Measurements from ENCODE around the gene FAM117B. TPM values are rescaled to one million over a fixed set of nuclear protein-coding genes. Genes with fewer than 3 reads are reported as not detected.
"Not testable (repeated sequence)": the region's sequence is repeated elsewhere in the genome, so short reads cannot be mapped to it uniquely, and the experiment has no call there.

The FAM117B gene
- total RNA-seq, 1 donor from 2014 or later, result 4.9 TPM

- no peaks in the 10 kb centered on the region for H3K27me3 Mint-ChIP-seq (ENCODE audit: low read depth)
- peaks cover 1% of the 10 kb centered on the region for H3K36me3 Mint-ChIP-seq (ENCODE audit: low read depth)
- no peak overlapping the region for H3K27ac Mint-ChIP-seq (ENCODE audit: unreplicated experiment)
- no peak for DNase-seq (ENCODE audit: low spot score)
- no peak overlapping the region for H3K4me3 Mint-ChIP-seq (ENCODE audit: unreplicated experiment)
- no peak for TF ChIP-seq CTCF (IDR thresholded peaks at IDR 0.05)
- H3K9me3 Mint-ChIP-seq (ENCODE audit: low read depth), result no peaks in the 10 kb centered on the region
- H3K4me1 Mint-ChIP-seq (ENCODE audit: low read depth), result peaks cover 12% of the 10 kb centered on the region
These were observed 19.1 kb downstream of the FAM117B start for GRCh38 chr2:202653890-202654289.

GRCh38 chr2:202657876-202658275, 23.1 kb downstream of the FAM117B start:
- no peak overlapping the region for H3K4me3 Mint-ChIP-seq (ENCODE audit: unreplicated experiment)
- no peaks in the 10 kb centered on the region for H3K9me3 Mint-ChIP-seq (ENCODE audit: low read depth)
- no peak for TF ChIP-seq CTCF (IDR thresholded peaks at IDR 0.05)

GRCh38 chr2:202660796-202661195, 26.0 kb downstream of the FAM117B start:
- no peak for DNase-seq (ENCODE audit: low spot score)
- H3K4me1 Mint-ChIP-seq (ENCODE audit: low read depth), result peaks cover 6% of the 10 kb centered on the region
- no peak overlapping the region for H3K27ac Mint-ChIP-seq (ENCODE audit: unreplicated experiment)
- H3K27me3 Mint-ChIP-seq (ENCODE audit: low read depth), result no peaks in the 10 kb centered on the region
- no peaks in the 10 kb centered on the region for H3K36me3 Mint-ChIP-seq (ENCODE audit: low read depth)
- H3K4me3 Mint-ChIP-seq (ENCODE audit: unreplicated experiment), result no peak overlapping the region
- H3K9me3 Mint-ChIP-seq (ENCODE audit: low read depth), result no peaks in the 10 kb centered on the region
- TF ChIP-seq CTCF (IDR thresholded peaks at IDR 0.05), result no peak

More at GRCh38 chr2:202657876-202658275, 23.1 kb downstream of the FAM117B start:
- no peaks in the 10 kb centered on the region for H3K27me3 Mint-ChIP-seq (ENCODE audit: low read depth)
- H3K36me3 Mint-ChIP-seq (ENCODE audit: low read depth), result no peaks in the 10 kb centered on the region
- H3K27ac Mint-ChIP-seq (ENCODE audit: unreplicated experiment), result no peak overlapping the region
- peaks cover 10% of the 10 kb centered on the region for H3K4me1 Mint-ChIP-seq (ENCODE audit: low read depth)
- no peak for DNase-seq (ENCODE audit: low spot score)

GRCh38 chr2:202669841-202670240, 35.1 kb downstream of the FAM117B start:
- DNase-seq (ENCODE audit: low spot score), result no peak
- TF ChIP-seq CTCF (IDR thresholded peaks at IDR 0.05), result no peak
- Mint-ChIP-seq H3K27me3 (ENCODE audit: low read depth) (no peaks in the 10 kb centered on the region), H3K27ac (ENCODE audit: unreplicated experiment) (no peak overlapping the region), H3K36me3 (ENCODE audit: low read depth) (no peaks in the 10 kb centered on the region), H3K4me1 (ENCODE audit: low read depth) (peaks cover 4% of the 10 kb centered on the region), H3K4me3 (ENCODE audit: unreplicated experiment) (no peak overlapping the region), H3K9me3 (ENCODE audit: low read depth) (no peaks in the 10 kb centered on the region)

GRCh38 chr2:202671317-202672035, 36.7 kb downstream of the FAM117B start:
- no peak for DNase-seq (ENCODE audit: low spot score)
- no peaks in the 10 kb centered on the region for H3K27me3 Mint-ChIP-seq (ENCODE audit: low read depth)
- TF ChIP-seq CTCF (IDR thresholded peaks at IDR 0.05), result no peak
- peaks cover 4% of the 10 kb centered on the region for H3K4me1 Mint-ChIP-seq (ENCODE audit: low read depth)
- H3K27ac Mint-ChIP-seq (ENCODE audit: unreplicated experiment), result no peak overlapping the region
- H3K9me3 Mint-ChIP-seq (ENCODE audit: low read depth), result no peaks in the 10 kb centered on the region
- H3K36me3 Mint-ChIP-seq (ENCODE audit: low read depth), result peaks cover 2% of the 10 kb centered on the region
- no peak overlapping the region for H3K4me3 Mint-ChIP-seq (ENCODE audit: unreplicated experiment)

GRCh38 chr2:202675097-202675496, 40.3 kb downstream of the FAM117B start:
- not testable (repeated sequence) for H3K4me3 Mint-ChIP-seq (ENCODE audit: unreplicated experiment); DNase-seq (ENCODE audit: low spot score); H3K36me3 Mint-ChIP-seq (ENCODE audit: low read depth); H3K4me1 Mint-ChIP-seq (ENCODE audit: low read depth); H3K27me3 Mint-ChIP-seq (ENCODE audit: low read depth); H3K27ac Mint-ChIP-seq (ENCODE audit: unreplicated experiment)
- H3K9me3 Mint-ChIP-seq (ENCODE audit: low read depth), result peaks cover 12% of the 10 kb centered on the region
